GM21390 (cell line): ENCODE measurements around the gene MPEG1.

Experiments
- ATAC-seq: cut with Tn5 transposase; IDR thresholded peaks from one replicate; pipeline ENCODE4 v1.9.1; 2021; ENCODE audit not compliant: unreplicated experiment

Gene MPEG1

DNA sequence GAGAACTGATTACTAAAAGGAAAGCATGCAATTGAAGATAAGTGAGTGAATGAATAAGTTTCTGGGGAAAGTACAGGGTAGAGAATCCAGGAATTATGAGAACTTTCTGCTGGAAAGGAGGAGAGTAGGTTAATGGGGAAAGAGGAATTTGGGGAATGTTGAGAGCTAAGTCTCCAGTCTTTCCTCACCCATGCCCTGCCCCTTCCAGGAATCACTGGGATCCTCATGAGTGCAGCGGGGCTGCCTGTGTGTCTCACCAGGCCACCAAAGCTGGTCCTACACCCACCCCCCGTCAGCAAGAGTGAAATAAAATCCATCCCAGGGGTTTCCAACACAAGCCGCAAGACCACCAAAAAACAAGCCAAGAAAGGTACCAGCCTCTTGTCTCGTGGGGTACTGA, 23.8 kb downstream of the MPEG1 start:
- ATAC-seq, result no peak

DNA sequence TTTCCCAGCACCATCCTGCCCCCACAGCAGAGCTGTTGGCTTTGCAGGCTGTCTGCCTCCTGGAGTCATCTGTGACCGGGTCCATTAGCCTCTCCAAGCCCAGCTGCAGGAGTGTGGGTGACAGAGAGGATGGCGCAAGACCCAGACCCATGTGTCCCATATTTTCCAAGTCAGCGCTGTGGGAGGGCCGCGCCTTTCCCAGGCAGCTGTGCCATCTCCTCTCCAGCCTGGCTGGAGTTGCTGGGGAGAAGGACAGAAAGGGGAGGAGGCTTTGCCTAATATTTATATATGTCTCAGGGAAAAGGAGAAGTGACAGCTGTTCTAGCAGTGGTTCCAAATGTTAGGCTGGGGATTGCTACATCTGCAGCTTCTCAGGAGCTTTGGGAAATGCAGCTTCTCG, 25.1 kb downstream of the MPEG1 start:
- no peak for ATAC-seq

DNA sequence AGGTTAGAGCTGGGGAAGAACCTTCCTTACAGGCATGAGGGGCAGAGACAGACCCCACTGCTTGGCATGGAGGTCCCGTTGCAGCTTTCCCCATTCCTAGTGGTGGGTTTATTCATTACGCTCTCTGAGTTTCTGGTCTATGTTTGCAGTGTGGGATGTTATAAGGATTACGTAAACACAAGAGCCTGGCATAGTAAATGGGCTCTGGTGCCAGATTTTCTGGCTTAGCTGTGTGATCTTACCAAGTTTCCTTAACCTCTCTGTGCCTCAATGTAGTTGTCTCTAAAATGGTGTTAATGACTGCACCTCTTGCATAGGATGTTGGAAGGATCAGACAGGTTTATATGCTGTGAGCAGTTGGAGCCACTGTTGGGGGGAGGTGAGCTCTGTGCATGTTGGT, 25.7 kb downstream of the MPEG1 start:
- ATAC-seq, result no peak

DNA sequence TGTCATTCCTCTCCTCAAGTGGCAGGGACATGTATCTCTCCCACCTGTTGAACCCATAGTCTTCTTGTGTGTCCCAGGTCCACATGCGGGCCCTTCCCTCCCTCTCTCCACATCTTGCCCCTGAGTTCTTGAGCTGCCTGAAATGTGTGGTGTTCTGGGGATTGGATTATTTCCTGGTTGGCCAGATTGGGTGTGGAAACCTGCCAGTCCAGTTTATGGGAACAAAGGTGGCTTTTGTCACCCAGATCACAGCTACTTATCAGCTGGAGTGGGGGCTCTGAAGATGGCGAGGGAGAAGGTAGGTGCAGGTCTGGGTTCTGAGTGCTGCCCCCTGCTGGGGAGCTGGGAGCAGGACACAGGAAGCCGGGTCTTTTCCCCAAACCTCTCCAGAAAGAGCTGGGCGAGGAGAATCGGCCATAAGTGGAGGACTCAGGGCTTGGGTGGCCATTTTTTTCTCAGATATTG, 26.6 kb downstream of the MPEG1 start:
- peak; percentile 74 for ATAC-seq

DNA sequence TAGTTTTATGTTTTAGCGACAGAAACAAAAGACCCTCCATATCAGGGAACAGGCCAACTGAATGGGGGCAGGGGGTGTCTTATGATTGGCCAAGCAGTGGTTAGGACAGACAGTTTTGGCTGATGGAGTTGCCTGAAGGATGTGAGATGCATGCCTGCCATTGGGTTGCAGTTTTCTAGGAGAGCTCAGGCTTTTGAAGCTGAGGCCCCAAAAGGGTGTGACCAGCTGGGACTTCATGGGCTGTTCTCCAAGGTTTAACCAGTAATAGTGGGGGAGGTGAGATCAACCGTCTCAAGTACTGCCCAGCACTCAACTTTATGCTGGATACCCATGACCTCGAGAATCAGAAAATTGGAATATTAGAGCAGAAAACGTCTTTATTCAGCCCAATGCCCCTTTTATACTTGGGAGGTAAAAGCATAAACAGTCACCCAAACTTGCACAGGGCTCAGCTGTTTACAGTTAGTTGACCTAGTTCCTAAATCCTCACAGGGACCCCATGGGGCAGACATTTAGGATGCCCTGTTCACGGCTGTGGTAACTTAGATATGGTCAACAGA, 27.3 kb downstream of the MPEG1 start:
- no peak for ATAC-seq

DNA sequence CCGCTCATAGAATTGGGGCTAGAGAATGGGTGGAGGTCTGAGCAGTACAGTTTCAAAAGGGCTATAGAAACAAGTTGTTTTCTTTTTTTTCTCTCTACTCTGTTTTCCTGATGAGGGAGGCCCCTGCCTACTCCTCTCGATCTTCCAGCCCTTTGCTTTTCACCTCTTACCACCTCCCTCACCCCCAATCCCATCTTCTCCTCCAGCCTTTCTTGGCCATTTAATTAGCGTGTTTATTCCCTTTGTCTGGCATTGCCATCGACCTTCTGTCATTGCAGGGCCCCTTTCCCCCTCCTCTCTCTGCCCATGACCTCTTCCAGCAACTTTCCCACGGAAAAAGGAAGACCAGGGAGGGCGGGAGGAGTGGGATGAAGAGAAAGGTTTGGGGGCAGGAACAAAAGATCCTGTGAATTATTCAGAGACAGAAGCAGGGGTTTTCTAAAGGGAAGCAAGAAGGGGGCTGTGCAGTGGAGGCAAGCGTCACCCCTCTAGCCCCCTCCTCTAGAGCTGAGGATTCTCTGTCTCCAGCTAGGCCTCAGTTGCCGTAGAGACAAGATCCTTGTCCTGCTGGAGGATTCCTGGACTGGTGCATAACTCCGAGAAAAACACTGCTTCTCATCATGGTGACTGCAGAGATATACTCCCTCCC, 27.9 kb downstream of the MPEG1 start:
- ATAC-seq, result no peak

DNA sequence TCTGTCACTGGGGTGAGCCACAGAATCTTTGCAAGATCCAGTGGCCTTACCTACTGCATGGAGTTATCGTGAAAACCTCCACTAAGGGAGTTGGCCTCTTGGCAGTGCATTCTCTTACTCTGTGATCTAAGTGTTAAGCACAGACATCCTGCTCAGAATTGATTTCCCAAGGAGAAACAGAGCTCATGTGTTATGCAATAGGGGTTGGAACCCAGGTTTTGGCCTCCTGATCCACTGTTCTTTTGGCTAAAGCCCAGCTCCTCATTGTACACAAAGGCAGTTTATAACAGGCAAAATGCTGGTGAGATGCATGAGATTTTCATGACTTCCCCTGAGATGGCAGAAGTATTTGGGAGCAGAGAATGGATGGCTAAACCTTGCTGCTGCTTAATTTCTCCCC, 29.0 kb downstream of the MPEG1 start:
- no peak for ATAC-seq

DNA sequence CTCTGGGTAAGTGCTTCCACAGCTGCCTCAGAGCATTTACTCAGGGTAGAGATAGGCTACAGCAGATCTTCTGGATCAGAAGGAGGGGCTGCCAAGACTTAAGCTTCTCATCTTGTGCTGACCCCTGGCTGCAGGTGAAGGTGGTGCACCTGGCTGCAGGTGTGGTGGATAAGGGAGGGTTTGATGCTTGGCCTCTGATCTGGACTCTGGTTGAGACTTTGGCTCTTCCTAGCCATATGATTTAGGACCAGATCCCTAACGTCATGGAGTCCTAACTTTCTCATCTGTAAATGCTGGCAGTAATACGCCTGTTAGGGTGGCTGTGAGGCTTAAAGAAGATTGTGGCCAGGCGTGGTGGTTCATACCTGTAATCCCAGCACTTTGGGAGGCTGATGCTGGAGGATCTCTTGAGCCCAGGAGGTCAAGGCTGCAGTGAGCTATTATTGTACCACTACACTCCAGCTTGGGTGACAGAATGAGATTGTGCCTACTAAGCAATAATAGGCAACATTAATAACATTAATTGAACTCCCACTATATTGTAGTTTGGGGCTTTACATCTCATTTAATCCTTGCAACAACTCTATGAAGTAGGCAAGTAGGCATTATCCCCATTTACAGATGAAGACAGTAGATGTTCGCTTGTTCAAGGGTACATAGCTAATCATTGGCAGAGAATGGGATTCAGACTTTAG, 30.1 kb downstream of the MPEG1 start:
- no peak for ATAC-seq

DNA sequence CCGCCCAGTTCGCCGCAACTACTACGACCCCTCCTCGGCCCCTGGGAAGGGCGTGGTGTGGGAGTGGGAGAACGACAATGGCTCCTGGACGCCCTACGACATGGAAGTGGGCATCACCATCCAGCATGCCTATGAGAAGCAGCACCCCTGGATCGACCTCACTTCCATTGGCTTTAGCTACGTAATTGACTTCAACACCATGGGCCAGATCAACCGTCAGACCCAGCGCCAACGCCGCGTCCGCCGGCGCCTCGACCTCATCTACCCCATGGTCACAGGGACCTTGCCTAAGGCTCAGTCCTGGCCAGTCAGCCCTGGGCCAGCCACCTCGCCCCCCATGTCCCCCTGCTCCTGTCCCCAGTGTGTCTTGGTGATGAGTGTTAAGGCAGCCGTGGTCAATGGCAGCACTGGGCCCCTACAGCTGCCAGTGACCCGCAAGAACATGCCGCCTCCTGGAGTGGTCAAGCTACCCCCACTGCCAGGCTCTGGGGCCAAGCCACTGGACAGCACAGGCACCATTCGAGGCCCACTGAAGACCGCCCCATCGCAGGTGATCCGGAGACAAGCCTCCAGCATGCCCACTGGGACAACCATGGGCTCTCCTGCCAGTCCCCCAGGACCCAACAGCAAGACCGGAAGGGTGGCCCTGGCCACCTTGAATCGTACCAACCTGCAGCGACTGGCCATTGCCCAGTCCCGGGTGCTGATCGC, 30.8 kb downstream of the MPEG1 start:
- no peak for ATAC-seq

DNA sequence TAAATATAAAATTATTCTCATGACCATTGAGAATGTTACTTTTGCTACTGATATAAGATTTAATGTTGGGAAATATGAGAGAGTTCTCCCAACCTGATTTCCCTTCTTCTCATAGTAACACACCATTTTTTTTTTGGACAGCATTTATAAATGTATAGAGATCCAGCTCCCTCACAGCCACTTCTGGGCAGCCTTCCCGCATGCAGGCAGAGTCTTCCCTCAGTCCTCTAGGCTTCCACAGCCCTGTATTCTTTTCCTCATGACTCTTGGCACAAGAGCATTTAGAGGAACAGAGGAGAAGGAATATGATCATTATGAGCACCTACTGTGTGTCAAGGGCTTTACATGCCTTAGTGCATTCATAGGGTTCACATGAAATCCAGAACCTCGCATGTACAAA, 31.8 kb downstream of the MPEG1 start:
- no peak for ATAC-seq

DNA sequence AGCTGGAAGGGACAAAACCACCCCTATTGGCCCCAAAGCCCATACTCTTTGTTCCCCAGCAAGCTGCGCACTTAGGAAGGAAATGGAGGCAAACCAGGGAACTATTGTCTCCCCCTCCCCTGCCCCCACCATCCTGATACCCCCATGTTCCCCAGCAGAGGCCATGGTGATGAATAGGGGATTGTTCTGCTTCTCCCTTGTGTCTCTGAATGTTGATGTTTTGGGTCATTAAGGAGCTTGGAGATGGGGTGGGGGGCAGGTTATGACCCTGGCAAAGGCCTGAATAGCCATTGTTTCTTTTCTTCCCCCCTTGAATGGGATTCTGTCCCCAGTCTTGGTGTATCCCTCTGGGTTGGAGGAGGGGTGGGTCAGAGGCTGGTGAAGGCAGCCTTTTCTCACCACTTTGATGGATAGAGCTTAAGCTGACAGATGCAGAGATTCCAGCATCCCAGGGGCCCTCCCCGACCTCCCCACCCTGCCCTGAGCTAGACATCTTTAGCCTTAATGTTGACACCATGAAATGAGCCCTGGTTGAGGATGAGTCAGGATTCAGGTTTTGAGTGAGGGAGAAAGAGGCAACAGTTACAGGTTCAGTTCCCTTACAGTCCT, 32.5 kb downstream of the MPEG1 start:
- ATAC-seq, result no peak

DNA sequence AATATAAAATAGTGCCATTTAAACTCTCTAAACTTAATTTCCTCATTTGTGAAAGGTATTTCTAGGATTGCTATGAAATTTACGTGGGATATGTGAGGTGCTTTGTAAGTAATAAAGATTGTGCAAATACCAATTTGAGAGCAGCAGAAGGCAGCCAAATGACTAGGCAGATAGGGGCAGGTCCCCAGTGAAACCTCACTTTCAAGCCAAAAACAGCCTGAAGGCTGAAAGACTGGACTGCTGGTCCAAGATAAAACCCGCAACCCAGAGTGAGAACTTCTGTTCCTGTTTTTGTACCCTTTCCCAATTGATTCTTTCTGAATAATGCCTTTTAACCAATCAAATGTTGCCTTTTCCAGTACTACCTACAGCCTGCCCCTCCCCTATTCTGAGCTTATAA, 33.6 kb downstream of the MPEG1 start:
- ATAC-seq, result no peak

DNA sequence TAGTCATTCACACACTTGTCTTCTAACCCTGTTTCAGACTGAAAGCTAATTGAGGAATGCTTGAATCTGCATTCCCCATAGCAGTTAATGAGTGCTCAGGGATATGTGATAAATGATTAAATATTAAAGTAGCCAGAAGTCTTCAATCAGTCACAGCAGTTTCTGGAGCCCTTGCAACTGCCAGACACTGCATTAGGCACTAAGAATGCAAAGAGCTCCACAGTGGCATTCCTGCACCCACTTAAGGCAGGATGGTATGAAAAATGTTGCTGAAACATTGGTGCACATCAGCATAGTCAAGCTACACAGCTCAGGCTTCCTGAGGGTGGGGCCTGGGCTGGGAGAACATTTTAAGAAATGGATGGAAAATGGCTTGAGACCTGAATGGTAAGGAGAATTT, 34.3 kb downstream of the MPEG1 start:
- no peak for ATAC-seq

DNA sequence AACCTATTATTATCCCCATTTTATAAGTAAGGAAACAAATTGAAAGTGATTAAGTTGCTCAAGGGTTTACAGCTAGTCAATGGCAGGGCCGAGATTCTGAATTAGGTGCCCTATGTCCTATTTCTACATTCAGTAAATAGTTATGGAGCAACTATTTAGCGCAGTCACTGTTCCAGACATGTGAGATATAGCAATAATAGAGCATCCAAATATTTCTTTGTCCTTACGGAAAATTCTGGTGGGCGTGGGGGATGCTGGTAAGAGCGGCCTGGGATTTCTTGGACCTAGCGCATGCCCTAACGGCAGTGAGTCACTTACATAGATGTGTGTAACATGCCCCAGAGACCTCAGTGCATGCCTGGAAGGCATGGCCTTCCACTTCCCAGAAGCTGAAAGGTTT, 36.4 kb downstream of the MPEG1 start:
- ATAC-seq, result no peak

DNA sequence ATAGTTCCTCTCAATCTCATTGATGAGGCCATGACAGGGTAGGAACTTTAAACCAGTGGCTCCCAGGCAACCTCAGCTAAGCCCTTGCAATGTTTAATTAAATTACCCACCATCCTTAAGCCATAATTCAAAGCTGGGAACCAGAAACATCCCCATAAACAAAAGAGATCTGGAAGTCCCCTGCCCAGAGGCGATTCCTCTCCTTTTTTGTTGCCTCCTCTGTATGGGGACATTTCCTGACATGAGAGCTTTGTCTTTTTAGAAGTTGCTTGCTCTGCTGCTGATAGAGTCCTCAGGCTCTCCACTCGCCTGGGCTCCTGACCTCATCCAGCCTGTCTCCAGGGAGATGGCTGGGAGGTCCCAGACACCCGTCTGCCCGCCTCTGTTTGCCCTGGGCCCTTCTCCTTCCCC, 37.6 kb downstream of the MPEG1 start:
- no peak for ATAC-seq

DNA sequence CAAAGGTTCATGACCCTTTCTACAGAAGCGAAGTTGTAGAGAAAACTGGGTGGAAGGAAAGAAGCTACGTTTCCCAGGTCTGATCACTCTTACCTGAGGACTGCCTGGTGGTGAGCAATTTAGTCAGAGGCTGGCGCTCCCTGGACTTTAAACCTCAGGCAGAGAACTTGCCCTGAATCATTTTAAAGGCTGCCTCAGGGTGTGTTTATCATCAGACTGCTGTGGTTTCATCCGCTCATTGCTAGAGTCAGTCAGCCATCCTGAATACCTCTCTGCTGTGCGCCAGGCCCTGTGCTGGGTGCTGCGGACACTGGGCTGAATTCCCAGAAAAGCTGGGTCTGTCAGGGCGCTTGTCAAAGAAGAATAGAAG, 38.1 kb downstream of the MPEG1 start:
- ATAC-seq, result no peak

DNA sequence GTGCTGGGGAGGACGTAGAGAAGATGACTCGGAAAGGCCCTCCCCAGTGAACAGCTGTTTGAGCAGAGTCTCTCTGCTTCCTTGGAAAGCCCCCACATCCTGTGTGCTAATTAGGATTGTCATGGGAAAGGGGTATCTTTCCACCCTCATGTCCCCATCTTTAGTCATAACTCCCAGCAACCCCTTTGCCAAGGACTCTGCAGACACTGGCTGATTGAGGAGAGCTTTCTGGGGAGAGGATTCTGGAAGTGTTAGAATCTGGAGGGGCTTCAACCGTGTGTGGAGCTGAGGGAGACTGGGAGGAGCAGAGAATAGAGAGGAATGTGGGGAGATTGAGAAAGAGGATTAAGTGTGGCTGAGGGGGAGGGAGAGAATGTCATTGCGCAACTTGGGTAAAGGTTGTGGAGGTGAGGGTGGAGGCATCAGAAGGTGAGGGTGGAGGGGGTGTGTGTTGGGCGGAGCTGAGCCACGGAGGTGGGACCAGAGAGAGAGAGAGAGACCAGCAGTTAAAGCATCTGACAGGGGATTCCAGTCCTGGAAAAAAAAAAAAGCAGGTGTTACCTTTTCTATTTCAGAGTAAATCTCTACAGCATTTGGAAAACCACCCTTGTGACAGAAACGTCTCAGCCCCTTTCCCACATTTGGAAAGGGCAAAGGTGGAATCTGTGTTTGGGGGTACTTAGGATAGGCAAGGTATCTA, 38.6 kb downstream of the MPEG1 start:
- no peak for ATAC-seq

DNA sequence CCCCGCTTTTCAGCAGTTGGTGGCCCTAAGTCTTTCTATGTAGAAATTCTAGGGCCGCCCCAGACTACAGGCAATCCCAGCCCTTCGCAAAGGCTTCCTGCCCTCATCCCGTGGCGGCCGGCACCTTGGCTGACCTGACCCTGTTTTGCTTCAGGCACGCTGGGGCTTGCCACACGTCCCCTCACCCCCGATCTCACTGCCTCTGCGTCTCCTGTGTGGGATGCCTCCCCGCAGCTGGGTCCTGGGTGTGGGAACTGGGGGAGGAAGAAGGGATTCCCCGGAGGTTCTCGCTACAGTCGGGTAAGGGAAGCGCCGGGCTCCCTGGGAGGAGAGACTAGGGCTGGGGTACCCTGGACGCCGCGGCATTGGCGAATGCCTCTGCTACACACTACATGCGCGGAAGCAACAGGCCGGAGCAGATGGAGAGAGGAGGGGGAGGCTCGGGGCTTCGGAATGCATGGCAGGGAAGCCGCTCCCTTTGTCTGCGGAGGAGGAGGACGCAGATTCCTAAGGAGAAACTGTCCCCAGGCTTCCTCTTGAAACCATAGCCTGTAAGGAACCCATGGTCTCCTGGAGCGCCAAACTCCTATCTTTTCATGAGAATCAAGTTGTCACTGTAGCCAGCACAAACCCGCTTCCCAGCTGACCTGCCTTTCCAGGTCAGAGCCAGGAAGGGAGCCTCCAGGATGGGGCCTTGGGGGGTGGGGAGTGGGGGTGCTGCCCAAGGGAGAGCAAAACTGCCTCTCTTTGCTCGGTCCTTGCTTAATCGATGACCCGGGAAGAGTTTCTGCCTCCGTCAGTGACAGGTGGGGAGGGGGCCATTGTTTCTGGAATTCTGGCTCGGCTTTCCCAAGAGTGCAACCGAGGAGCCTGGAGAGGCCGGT, 39.4 kb downstream of the MPEG1 start:
- peak; percentile 0 for ATAC-seq

DNA sequence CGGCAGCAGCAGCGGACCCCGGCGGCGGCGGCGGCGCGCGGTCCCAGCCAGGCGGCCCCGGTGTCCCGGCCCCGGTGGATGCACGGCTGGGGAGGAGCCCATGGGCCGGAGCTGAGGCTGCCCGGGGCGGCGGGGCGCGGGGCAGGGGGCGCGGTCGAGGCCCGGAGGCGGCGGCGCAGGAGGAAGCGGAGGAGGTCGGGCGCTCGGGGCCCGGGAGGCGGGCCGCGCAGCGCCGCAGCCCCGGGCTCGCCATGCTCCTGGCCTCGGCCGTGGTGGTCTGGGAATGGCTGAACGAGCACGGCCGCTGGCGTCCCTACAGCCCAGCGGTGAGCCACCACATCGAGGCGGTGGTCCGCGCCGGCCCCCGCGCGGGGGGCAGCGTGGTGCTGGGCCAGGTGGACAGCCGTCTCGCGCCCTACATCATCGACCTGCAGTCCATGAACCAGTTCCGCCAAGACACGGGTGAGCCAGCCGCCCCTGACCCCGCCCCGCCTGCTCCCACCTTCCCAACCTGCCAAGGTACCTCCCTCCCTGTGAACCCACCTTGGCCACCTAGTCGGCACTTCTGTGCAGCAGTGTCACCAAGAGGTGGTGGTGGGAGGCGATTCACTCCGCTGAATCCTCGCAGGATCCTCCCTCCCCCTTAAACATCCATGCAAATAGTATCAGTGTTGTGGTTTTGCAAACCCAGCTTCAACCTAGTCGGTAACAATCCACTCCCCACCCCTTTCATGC, 40.2 kb downstream of the MPEG1 start:
- peak; percentile 35 for ATAC-seq
